ENCODE measurements around the gene HSPA1B.

- no peak for TF ChIP-seq POLR2A (IDR thresholded peaks at IDR 0.05)
- TF ChIP-seq, protein P1, sequence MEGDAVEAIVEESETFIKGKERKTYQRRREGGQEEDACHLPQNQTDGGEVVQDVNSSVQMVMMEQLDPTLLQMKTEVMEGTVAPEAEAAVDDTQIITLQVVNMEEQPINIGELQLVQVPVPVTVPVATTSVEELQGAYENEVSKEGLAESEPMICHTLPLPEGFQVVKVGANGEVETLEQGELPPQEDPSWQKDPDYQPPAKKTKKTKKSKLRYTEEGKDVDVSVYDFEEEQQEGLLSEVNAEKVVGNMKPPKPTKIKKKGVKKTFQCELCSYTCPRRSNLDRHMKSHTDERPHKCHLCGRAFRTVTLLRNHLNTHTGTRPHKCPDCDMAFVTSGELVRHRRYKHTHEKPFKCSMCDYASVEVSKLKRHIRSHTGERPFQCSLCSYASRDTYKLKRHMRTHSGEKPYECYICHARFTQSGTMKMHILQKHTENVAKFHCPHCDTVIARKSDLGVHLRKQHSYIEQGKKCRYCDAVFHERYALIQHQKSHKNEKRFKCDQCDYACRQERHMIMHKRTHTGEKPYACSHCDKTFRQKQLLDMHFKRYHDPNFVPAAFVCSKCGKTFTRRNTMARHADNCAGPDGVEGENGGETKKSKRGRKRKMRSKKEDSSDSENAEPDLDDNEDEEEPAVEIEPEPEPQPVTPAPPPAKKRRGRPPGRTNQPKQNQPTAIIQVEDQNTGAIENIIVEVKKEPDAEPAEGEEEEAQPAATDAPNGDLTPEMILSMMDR (IDR thresholded peaks at IDR 0.05) = no peak
- TF ChIP-seq POLR2AphosphoS5 (IDR thresholded peaks at IDR 0.05) = no peak
- TF ChIP-seq EP300 (IDR thresholded peaks at IDR 0.05) = no peak
Observed at GRCh38 chr6:31861919-31862343, 34.4 kb downstream of the HSPA1B start.
